NCI-H187 (cell line): ENCODE measurements around the gene TECTB.

Source experiments
- DNase-seq, 2 experiments: peaks; one replicate each; lab custom pipeline; 2025; lab: John Stamatoyannopoulos, UW

TECTB gene

DNA sequence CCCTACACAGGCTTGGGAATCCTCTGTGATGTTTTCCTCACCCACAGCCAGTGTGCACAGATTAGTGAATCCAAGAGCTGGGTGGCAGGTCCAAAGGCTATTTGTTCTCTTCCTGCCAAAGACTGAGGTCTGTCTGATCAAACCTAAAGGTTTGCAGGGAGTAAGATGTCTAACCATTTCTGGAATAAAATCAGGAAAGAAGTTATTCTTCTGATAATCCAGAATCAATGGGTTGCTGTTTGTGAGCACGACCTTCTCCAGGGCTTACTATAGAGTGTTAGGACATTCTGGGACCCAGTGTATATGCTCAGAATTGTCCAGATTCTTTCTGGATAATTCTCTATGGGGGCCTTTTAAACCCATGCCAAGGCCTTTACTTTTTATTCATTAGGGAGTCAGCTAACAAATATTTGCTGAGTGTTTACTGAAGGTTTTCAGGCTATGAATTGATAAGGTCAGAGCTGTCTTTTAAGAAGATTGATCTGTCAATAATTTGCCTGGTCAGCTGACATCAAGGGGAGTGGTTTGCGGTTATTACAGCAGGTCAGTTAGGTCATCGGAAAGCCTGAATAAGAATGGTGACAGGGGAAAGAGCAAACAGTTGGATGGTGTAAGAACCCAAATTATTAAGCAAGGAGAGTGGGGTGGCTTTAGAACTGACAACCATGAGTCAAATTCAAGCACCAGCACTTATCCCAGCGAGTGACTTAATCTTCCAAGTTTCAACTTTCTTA lies 7.5 kb upstream of the TECTB start:
- DNase-seq: no peak

DNA sequence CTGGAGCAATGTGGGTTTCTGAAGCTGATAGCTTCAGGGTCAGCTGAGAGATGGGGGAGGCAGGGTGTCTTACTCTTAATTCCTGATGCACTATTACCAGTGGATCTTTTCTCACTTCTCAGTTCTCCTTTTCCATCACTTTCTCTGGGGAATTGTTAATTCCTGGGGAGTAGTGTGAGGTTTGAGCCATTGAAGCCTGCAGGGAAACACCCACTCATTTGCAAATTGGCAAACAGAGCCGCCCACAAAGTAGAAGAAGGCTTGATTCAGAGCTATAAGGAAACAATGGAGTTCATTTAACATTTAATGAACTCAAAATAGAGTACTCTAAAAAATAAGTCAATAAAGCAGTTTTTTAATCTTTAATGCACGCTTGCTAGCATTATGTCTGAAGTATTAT lies 4.3 kb upstream of the TECTB start:
- no peak for DNase-seq

DNA sequence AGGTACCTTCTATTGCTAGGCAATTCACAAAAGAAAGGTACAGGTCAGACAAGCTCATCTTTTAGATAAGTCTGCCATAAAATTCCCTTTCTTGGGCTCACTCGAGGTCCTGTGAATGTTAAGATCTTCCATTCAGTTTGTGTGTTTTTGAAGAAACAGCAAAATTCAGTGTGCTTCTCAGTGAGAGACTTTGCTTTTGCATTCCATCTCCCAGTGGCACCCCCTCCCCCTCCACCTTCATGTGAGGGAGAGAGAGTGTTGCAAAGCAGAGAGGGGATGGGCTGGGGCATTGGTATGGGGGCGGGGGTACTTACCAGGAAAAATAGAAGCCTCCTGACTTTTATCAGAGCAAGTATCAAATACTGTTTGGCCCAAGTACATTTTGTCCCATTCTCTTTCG lies 3.8 kb upstream of the TECTB start:
- DNase-seq: no peak

DNA sequence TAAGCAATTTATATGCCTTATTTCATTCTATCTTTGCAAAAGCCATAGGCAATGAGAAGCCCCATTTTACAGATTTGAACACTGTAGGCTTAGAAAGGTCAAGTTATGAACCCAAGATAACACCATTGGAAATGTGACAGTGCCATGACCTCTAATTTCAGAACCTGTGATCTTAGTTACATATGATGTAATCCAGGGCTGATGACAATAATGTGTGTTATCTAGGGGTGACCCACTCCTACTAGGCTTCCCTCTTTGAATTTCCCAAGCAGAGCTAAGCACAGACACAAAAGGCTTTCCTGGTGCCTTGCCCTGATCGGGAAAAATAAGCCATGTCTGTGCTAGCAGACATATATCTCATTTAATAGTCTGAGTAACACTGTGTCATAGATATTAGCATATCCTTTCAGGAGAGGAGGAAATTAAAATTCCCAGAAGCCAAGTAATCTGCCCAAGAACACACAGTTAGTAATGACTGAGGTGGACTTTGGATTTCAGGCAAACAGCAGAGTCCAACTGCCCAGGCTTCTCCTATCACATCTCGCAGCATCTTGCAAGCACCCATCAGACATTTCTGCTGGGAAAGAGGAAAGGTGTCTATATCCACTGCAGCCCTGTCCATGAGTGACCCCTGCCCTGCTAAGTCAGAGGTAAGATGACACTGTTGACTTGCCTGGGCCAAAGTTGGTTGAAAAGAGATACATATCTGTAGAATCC lies 2.8 kb upstream of the TECTB start:
- DNase-seq: no peak

DNA sequence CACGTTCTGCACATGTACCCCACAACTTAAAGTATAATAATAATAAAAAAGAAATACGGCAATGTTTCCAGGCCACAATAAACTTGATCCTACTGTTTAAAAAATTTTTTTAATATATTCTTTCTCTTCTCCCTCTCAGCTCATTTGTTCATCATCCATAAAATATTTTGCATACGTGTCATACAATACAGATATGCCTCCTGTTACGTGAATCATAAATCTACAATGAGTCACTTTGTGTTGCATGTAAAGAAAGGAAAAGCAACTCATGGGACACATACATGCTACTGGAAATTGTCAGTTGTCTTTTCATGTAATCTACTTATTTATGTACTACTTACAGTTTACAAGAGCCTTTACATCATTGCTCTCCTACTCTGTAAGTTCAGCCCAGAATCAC lies 1.1 kb upstream of the TECTB start:
- DNase-seq: no peak

DNA sequence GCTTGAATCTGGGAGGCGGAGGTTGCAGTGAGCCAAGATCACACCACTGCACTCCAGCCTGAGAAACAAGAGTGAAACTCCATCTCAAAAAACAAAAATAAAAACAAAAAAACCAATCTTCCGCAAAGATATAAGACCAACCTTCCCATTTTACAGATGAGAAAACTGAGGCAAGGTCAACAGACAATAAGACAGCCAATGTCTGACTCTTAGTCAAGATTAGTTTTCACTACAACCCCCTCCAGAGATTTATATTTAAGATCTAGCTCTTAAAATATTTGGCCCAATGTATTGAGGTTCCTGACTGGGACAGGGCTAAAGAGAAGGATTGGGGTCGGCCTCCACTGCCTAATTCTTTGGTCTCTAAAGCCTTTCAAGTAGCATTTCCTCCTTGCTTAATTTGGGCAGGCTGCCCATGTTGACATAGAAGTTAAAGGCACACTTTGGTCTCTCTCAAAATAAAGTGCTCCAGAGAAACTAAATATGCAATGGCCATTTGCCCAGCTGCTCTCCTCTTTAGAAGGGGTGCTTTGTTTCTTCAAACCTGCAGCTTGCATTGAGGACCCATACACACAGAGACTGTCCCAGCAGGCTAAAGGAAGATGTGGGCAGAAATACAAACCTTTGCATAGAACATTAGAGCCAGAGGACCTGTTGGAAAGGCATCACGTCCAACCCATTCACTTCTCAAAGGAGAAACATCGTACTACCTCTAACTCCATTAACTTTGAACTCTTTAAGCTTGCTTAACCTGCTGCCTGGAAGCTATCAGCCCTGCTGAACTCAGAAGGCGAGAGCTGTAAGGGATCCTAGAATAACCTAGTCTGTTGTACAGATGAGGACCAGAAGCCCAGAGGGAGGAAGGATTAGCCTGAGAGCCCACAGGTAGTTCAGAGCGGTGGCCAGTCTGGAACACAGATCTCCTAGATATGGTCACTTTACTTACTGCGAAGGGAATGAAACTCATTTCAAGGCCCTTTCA lies 3.9 kb downstream of the TECTB start:
- no peak for DNase-seq

DNA sequence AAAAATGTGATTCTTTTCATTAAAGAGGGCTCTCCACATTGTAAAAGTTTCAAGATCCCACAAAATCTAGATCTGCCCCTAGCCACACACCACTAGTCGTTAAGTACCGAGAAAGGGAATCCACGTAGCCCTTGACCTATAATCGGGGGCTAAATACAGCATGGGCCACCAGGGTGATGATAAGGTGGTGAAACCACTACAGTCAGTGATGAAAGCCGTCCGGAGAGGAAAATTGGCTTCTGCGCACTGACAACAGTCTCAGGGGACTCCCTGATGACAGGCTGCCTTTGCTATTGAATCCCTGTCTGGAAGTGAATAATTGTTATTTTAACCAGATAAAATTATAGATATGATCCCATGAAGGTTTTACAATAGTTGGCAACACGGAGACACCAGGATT lies 4.6 kb downstream of the TECTB start:
- DNase-seq: no peak

DNA sequence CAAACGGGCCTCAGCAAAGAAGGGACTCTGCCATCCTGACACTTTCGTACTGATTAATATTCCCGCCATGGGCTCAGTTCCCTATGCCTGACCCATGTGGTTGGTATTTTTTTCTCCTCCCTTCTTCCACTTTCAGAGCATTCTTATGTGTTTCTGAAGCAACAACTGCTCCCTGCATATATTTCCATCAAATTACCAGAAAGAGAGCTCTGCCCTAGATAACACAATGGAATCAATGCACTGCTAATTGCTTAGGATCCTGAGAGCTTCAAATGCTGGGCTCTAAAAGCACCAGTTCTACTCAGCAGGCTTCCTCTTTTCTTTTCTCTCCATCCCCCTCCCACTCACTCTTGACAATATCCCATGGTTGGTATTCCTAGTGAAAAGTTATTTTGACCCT lies 5.3 kb downstream of the TECTB start:
- no peak for DNase-seq

DNA sequence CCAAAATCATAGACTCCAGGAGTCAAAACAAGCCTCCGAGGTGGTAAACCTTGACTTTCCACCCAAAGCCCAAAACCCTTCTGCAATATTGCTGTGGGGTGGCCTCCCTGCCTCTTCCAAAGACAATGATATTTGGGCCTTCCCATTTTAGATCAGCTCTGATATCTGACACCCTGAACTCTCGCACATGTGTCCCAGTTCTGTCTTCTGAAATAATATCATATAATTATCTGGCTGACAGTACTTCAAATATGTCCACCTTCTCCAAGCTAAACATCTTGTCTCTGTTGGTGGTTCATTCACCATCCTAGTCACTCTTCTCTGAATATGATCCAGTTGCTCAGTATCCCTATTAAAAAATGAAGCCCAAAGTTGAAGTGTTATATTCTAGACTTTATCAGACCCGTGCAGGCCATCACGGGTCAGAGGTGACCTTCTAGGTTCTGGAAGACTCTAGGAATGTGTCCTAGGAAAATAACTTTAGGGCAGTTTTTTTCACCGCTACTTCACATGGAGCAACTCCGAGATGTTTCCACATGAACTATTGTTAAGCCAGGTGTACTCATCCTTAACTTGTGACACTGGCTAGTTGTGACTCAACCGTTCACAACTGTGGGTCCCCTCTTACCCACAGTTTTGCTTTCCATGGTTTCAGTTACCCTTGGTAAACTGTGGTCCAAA lies 6.3 kb downstream of the TECTB start:
- DNase-seq: no peak

DNA sequence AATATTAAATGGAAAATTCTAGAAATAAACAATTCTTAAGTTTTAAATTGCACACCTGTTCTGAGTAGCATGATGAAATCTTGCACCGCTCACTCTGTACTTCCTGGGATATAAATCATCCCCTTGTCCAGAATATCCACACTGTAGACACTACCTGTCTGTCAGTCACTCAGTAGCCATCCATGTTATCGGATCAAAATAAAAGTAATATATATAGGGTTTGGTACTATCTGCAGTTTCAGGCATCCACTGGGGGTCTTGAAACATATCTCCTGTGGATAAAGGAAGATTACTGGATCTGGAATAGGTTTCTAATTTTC lies 6.8 kb downstream of the TECTB start:
- DNase-seq: no peak

DNA sequence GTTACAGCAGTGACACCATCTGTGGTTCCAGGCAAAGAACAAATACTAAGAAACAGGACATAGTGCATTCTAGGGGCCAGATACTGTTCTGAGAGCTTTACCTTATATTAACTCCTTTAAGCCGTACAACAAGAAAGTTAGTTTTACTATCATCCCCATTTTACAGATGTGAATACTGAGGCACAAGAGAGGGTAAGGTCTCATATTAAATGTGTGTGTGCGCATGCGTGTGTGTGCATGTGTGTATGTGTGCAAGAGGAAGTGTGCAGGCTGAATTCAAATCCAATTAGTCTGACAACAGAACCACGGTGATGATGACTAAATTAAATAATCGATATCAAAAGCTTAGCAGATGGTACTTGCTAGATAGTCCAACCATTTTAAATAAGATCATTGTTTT lies 11.0 kb downstream of the TECTB start:
- DNase-seq: no peak

DNA sequence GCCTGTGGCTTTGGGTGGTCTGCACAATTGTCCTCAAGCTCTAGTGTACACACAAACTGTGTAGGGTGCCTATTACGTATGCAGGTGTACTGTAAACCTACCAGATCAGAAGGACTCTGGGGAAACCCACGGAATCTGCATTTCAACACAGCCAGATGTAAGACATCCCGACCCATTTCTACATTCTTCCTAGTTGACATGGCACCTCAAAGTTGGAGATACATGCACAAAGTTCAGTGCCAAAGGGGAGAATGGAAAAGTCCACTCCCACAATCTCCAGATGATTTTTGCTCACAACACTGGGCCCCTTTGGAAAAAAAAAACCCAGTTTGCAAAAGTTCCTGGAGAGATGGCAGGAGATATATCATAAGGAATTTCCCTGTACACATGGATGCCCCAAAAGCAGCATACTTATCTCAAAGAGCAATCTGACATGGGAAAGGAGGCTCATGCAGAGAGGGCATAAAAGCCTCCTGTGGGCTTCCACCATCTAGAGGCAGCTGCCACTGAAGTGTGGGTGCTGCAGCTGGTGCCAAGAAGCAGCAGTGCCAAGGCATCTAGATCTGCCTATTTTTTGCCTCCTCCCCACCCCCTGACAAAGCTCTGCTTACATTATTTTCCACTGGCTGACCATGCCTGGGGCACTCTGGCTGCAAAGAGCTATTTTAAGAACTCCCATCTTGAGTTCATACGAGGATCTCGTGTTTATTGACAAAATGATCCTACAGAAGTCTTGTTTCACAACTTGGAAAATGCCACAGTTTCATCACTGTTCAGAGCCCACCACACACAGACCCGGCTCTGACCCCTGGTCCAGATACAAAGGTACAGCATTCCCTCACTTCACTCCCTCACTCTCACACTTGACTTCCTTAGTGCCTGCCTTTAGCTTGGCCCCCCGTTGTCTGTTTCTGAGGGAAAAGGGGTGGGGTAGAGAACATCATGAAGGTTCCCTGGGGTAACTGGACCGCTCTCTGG lies 12.9 kb downstream of the TECTB start:
- no peak for DNase-seq

DNA sequence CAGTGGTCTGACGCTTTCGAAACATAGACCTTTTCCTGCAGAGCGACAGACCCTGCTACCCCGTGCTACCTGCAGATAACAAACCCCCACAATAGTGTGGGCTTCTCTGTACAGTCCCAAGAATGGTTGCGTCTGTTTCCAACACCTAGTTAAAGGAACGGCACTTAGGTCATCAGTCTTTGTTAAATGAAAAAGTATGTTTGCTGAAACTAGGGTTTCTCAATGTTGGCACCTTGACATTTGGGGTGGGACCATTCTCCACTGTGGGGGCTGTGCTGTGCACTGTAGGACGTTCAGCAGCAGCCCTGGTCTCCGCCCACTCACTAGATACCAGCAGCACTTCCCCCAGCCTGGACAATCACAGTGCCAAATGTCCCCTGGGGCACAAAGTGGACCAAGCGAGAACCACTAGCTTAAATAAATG lies 13.7 kb downstream of the TECTB start:
- DNase-seq: no peak

DNA sequence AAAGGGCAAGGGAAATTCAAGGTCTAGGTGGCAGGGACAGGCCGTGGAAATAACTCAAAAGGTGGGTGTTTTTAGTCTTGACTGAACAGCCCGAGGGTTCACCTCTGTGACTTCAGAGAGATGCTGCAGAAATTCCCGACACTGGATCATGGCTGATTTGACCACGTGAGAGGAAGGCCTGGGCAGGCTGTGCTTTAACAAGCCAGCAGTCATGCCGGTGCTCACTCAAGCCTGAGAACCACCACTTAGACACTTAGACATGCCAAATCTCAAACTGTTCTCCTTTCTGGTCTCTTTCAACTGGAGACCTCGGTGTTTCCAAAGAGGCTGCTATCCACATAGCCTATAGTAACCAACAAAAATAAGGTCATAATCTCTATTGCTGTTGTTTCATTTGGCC lies 15.4 kb downstream of the TECTB start:
- no peak for DNase-seq

DNA sequence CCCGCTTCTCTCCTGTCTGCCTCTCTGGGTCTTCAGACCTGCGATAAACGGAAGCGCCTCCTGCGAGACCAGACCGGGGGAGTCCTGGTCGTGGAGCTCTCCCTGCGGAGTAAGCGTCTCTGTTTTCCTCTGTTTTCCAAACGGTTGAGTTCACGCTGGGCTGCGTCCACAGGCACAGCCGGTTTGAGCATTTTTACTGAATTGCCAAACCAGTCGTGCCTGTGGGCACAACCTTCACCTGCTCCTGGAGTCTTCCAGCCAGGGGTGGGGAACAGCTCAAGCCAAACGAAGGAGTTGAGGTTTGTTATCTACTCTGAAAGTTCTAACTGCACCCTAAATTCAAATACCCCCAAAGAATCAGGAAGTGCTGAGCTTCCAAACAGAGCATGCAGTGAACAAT lies 16.3 kb downstream of the TECTB start:
- no peak for DNase-seq

DNA sequence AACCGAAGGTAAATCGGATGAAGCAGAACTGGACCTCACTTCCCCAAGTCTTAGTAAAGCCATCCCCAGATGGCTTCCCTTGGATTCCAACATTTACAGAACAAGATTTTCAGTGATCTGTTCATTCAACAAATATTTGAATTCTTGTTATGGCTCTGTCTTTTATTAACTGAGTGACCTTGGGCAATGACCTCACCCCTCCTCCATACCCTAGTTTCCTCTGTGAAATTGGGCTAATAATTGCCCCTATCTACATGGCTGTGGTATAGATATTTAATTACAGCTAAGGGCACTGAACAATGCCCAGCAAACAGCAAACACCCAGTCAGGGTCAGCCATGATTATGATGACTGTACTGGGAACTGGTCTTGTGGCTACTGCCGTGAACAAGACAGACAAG lies 19.1 kb downstream of the TECTB start:
- no peak for DNase-seq

DNA sequence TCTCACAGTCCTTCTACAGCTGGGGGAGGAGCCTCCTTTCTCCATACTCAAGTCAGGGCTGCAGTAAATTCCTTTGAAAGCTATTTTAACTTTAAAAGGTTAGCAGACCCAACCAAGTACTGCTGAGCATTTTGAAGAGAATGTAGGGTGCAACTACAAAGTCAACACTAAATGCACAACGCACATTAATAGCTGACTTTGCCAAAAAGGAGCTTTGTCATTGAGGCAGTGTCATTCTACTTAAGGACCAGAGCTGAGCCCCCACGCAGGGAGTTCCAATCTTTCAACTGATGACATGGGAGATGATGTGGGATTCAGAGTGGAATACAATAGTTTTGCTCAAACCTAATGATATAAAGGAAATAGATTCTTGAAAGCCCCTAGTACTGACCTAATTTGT lies 20.3 kb downstream of the TECTB start:
- DNase-seq: no peak

DNA sequence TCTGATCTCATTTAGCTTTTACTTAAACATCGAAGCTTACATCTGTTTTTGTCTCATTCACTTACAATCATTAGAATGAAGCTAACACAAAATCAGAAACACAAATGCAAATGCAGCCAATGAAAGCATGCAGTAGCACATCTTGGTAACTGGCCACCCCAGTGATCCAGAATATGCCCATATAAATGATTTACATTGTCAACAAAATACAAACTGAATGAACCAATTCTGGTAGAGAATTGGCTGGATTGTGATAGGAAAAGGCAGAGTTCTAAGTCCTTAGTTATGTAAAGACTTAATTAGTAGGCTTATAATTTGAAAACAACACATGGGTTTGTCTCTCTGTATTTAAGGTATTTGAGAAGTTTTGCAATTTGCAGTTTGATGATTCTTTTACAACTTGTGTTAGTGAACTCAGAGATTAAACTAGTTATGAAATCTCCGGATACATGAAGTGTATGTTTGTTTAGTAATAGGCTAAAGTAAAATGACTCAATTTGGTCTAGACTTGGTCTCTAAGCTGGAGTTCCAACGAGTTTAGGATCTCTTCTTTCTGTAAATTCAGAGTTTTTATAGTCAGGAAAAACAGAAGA lies 21.2 kb downstream of the TECTB start:
- no peak for DNase-seq

DNA sequence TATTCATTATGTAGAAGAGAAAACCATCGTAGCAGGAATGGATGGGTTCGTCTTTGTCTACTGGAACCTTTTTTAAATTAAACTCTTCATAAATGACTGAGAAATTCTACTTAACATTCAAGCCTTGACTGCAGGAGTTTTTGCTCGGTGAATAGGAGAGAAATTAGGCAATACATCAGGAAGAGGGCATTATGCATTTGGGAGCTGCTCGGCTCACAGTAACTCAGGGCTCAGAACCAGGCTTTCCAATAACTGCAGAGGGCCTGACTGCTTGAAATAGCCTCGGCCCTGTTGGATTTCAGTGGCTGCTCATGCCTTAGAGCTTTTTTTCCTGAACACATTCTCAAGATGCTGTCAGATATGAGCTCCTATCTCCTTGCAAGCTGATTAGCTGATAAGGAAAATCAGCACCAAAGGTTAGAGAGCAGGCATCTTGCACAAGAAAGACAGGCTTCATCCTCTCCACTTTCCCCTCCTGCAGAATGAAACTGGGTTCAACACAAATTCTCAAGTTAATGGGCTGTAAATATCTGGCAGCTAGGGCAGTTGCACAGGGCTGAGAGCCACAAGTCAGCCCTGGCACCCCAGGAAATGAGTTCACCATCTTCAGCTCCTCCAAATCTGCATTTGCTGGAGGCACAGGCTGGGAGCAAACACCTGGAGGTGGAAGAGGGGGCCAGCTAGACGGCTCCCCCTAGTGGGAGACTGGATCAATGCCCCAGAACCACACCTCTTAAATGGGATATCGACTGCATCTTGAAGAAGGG lies 24.3 kb downstream of the TECTB start:
- no peak for DNase-seq

DNA sequence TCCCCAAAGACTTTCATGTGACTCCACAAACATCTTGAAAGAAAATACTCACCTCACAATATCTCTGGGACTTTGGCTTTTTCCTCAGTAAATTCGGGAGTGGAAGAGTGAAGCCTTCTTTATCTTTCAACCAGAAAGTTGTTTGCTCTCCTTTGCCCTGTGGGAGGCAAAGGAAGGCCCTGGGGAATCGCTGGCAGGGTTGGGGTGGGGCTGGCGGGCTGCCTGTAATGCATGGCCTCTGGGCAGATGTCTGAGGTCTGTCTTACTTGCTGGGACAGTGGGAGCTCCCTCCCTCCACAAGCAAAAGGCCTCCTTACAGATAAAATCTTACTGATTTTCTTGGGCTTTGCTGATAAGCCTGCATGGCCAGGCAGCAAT lies 24.9 kb downstream of the TECTB start:
- no peak for DNase-seq
